GM12891 (cell line): Measurements from ENCODE around the gene MYL5.

Source experiments
- POLR2A ChIP-seq: IDR thresholded peaks from 2 replicates; pipeline ENCODE4 v1.6.1; 2011; ENCODE audit warnings: low read depth, low read length, control low read depth
- POLR2AphosphoS5 ChIP-seq: IDR thresholded peaks from 2 replicates; pipeline ENCODE4 v1.6.1; 2011; ENCODE audit warnings: low read depth, low read length, control low read depth
- SPI1 ChIP-seq: IDR thresholded peaks from 2 replicates; pipeline ENCODE4 v1.6.1; 2011; ENCODE audit warnings: low read depth, low read length, control low read depth

- TF ChIP-seq POLR2A, result no peak; the same call in 1 of the 2 replicates
- 0 out of 2 replicates have a peak, but pooled peaks have one; percentile 20 for TF ChIP-seq POLR2AphosphoS5
- no peak for TF ChIP-seq SPI1
Observed at GRCh38 chr4:663438-664428, 10.6 kb upstream of the MYL5 start.
